Ishikawa (cell line): ENCODE results near the gene SMARCA4.

Experiments used
- CEBPB ChIP-seq: IDR thresholded peaks from 2 replicates; pipeline ENCODE4 v1.6.1; 2012
- TF ChIP-seq, protein P1 (sequence below): IDR thresholded peaks from 2 replicates; pipeline ENCODE4 v1.6.1; 2012; ENCODE audit warnings: low read depth, mild to moderate bottlenecking

GRCh38 chr19:11061952-11062351 is 101.1 kb downstream of the SMARCA4 start:
- TF ChIP-seq CEBPB, result no peak
- TF ChIP-seq, protein P1, sequence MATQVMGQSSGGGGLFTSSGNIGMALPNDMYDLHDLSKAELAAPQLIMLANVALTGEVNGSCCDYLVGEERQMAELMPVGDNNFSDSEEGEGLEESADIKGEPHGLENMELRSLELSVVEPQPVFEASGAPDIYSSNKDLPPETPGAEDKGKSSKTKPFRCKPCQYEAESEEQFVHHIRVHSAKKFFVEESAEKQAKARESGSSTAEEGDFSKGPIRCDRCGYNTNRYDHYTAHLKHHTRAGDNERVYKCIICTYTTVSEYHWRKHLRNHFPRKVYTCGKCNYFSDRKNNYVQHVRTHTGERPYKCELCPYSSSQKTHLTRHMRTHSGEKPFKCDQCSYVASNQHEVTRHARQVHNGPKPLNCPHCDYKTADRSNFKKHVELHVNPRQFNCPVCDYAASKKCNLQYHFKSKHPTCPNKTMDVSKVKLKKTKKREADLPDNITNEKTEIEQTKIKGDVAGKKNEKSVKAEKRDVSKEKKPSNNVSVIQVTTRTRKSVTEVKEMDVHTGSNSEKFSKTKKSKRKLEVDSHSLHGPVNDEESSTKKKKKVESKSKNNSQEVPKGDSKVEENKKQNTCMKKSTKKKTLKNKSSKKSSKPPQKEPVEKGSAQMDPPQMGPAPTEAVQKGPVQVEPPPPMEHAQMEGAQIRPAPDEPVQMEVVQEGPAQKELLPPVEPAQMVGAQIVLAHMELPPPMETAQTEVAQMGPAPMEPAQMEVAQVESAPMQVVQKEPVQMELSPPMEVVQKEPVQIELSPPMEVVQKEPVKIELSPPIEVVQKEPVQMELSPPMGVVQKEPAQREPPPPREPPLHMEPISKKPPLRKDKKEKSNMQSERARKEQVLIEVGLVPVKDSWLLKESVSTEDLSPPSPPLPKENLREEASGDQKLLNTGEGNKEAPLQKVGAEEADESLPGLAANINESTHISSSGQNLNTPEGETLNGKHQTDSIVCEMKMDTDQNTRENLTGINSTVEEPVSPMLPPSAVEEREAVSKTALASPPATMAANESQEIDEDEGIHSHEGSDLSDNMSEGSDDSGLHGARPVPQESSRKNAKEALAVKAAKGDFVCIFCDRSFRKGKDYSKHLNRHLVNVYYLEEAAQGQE, result no peak
